NB4 (cell line): Measurements from ENCODE around the gene CARNS1.

Experiments used
- DNase-seq: peaks from one replicate; pipeline ENCODE4 v3.0.0; 2010; ENCODE audit warnings: low read depth
- H3K4me3 ChIP-seq: one replicate; pipeline ENCODE4 v1.5.1; 2011; ENCODE audit warnings: mild to moderate bottlenecking, low read depth, low read length, moderate library complexity
- MAX ChIP-seq: IDR thresholded peaks from 2 replicates; pipeline ENCODE4 v1.6.1; 2011; ENCODE audit warnings: low read depth, low read length
- MYC ChIP-seq: IDR thresholded peaks from 2 replicates; pipeline ENCODE4 v1.6.1; 2011; ENCODE audit warnings: low read depth, low read length
- POLR2A ChIP-seq: IDR thresholded peaks from 2 replicates; pipeline ENCODE4 v1.6.1; 2011; ENCODE audit warnings: mild to moderate bottlenecking; ENCODE audit not compliant: insufficient read length; ENCODE audit errors: extremely low read depth
- TF ChIP-seq, protein P1 (sequence below): IDR thresholded peaks from one replicate; pipeline ENCODE4 v1.5.1; 2012; ENCODE audit warnings: low read depth, low read length

CARNS1 gene

DNA sequence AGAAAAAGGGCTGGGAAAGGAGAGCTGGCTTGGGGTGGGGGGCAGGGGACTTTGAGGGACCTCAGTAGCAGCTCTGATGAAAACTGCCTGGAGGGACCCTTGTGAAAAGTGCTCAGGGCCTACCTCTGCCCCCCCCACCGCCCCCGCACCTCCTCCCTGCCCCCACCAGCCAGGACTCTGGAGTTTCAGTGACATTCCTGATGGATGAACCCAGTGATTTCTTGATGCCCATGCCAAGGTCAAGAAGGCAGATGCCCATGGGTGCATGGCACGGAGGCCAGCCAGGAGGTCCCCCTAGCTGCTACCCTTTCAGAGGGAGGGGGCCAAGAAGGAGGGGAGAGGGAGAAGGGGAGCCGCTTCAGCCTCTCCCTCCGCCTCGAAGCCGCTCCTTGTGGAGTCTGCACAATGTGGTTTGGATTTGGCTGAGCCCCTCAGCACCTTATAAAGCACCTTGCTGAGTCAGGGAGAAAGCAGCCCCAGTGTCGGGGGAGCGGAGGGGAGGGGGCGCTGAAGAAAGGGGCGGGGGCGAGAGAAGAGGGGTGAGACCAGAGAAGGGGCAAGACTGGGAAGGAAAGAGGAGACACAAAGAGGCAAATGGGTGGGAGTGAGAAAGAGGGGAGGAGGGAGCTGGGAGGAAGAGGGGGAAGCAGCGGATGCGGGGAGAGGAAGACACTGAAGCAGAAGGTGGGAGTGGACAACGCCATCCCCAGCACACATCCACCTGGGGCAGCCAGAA is 40.0 kb upstream of the CARNS1 start:
- no peak for TF ChIP-seq POLR2A
- TF ChIP-seq, protein P1, sequence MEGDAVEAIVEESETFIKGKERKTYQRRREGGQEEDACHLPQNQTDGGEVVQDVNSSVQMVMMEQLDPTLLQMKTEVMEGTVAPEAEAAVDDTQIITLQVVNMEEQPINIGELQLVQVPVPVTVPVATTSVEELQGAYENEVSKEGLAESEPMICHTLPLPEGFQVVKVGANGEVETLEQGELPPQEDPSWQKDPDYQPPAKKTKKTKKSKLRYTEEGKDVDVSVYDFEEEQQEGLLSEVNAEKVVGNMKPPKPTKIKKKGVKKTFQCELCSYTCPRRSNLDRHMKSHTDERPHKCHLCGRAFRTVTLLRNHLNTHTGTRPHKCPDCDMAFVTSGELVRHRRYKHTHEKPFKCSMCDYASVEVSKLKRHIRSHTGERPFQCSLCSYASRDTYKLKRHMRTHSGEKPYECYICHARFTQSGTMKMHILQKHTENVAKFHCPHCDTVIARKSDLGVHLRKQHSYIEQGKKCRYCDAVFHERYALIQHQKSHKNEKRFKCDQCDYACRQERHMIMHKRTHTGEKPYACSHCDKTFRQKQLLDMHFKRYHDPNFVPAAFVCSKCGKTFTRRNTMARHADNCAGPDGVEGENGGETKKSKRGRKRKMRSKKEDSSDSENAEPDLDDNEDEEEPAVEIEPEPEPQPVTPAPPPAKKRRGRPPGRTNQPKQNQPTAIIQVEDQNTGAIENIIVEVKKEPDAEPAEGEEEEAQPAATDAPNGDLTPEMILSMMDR: no peak
- no peak for TF ChIP-seq MYC
- no peak for TF ChIP-seq MAX
- H3K4me3 ChIP-seq: no peak overlapping the region
- DNase-seq: no peak

DNA sequence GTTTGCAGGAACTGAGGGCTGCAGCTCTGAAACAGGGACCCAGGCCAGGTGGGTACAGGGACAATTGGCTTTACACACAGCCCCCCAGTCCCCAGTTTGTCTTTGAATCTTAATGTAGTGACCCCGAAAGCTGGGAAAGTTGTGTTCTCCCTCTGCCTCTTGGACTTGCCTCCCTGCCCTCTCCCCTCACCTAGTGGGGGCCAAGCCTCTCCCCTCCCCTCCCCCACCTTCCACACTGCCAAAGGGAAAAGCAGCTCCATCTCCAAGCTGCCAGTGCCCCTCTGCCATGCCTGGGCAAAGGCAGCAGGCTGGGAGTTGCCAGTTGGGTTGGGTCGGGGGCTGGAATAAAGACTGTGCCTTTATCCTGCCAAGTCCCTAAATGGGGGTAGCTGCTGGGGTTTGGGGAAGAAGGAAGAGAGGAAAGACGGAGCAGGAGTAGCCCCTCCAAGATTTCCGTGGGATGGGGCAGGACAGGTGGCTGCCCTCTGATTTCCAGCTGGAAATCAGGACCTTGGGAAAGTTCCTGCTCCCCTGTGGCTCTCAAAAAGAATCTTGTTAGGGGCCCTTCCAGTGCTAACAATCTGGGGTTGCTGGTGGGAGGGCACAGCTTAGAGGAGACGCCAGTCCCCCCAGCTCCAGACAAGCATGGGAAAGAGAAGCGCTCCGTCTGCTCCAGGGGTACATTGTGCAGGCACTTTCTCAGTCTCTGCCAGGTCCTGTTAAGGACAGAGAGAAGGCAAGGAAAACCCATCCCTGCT is 39.2 kb upstream of the CARNS1 start:
- TF ChIP-seq, protein P1: no peak
- TF ChIP-seq MAX (no peak), MYC (no peak), POLR2A (no peak)
- H3K4me3 ChIP-seq: no peak overlapping the region

DNA sequence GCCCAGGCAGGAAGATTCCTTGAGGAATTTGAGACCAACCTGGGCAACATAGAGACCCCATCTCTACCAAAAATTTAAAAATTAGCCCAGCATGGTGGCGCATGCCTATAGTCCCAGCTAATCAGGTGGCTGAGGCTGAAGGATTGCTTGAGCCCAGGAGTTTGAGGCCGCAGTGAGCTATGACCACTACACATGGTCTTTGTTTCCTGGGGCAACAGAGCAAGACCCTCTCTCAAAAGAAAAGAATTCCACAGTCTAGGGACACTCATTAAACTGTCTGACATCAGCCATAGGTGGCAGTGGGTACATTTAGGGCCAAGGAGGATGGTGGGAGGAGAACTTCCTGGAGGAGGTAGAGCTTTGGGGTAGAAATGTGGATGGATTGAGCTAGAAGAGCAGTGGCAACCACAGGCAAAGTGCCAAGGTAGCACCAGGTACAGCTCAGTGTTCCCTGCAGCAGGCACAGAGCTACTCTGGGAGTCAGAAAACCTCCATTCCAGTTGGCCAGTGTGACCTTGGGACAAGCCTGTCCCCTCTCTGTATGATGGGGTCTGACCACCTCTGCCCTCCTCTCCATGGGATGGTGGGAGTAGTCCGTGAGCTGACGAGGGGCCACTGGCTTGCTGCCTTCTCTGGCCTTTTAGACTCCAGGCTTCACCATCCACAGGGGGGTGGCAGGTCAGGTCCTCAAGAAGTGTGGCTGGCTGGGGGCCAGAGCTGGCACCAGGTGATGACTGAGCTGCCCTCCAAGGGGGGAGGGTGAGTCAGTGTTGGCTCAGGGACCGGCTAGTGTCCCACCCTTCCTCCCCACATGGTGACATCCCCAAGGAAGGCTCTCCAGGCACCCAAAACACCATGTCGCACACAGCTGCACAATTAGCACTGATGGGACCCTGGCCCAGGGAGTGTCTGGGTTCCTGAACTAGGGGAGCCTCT is 38.3 kb upstream of the CARNS1 start:
- no peak for TF ChIP-seq POLR2A
- no peak for TF ChIP-seq MAX
- TF ChIP-seq MYC: no peak
- TF ChIP-seq, protein P1: no peak
- no peak overlapping the region for H3K4me3 ChIP-seq
- no peak for DNase-seq

More for the DNA sequence above, 39.2 kb upstream of the CARNS1 start:
- DNase-seq: no peak

DNA sequence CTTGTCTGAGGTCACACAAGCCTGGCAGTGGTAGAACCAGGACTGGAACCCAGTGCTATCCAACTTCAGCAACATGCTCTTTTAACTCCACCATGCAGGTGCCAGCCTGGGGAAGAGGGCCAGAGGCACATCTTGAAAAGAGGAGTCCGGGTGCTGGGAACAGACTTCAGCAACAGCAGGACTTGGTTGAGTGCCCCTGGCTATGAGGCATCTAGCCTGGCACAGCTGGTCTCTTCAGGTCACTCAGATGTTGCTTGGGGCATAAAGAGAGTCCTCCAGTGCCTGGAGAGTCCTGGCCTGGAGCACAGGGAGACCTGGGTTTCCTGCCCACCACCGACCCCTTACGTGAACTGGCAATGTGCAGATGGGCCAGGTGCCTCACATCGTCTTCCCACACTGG is 36.9 kb upstream of the CARNS1 start:
- no peak for DNase-seq
- TF ChIP-seq MYC: no peak
- TF ChIP-seq, protein P1: no peak
- no peak for TF ChIP-seq POLR2A
- no peak for TF ChIP-seq MAX
- no peak overlapping the region for H3K4me3 ChIP-seq

DNA sequence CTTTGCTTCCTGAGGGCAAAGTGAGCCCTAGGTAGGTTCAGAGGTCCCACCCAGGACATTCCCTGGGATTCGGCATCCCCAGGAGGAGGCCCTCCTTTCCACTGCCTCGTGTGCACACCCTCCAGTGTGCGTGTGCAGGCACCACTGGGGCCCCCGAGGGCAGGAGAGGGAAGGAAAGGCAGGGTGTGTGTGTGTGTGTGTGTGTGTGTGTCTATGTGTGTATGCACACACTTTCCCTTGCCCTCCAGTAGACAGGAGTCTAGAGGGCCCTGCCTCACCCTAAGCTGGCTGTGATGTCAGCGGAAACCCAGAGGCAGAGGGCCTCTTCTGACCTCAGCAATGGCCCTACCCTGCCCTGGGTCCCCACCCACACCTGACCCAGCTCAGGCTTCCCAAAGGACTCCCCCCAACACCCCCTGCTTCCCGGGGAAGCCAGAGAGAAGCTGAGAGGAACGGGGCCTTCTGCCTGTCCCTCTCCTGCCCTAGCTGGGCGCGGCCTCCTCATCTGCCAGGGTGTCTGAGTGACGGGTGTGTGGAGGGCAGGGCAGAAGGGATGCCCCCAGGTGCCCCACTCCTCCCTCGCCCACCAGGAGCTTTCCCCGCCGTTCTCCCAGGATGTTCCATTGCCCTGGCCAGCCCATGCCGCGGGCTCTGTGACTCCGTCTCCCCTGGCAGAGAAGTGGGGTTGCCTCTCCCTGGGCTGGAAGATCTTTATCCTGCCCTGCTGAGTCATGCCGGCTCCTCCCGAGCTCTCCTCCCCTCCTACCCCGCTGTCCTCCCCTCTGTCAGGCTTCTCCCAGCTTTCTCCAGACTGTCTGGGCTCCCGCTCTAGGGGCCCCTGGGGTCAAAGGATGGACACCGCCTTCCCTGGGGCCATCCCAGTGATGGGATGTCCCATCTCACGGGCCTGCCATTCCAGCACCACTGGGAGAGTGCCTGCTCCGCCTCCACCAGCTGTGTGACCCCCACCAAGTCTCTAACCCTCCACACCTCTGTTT is 36.1 kb upstream of the CARNS1 start:
- TF ChIP-seq, protein P1: no peak
- no peak for TF ChIP-seq POLR2A
- TF ChIP-seq MAX: no peak
- TF ChIP-seq MYC: no peak
- H3K4me3 ChIP-seq: no peak overlapping the region
- no peak for DNase-seq
